HG03457 (cell line): ENCODE results near the gene LRP5.
A peak's percentile ranks its signal among the peaks of the same experiment; 100 is the strongest.

Experiments
- ATAC-seq: cut with Tn5 transposase; IDR thresholded peaks from one replicate; pipeline ENCODE4 v1.9.1; 2021; ENCODE audit warnings: moderate number of reproducible peaks; ENCODE audit not compliant: unreplicated experiment

LRP5 gene

GRCh38 chr11:68367252-68367651 lies 54.9 kb downstream of the LRP5 start:
- ATAC-seq: no peak

- no peak for ATAC-seq
Observed at GRCh38 chr11:68369756-68370155, 57.4 kb downstream of the LRP5 start.

- ATAC-seq: peak; percentile 49
Observed at GRCh38 chr11:68370211-68371111, 58.1 kb downstream of the LRP5 start.

GRCh38 chr11:68371171-68372041 lies 59.0 kb downstream of the LRP5 start:
- ATAC-seq: no peak

GRCh38 chr11:68372114-68372513 lies 59.7 kb downstream of the LRP5 start:
- no peak for ATAC-seq

- ATAC-seq: no peak
Observed at GRCh38 chr11:68372625-68373024, 60.2 kb downstream of the LRP5 start.

GRCh38 chr11:68373189-68373814 lies 60.9 kb downstream of the LRP5 start:
- ATAC-seq: no peak

- no peak for ATAC-seq
Observed at GRCh38 chr11:68373815-68374501, 61.6 kb downstream of the LRP5 start.

GRCh38 chr11:68374531-68374930 lies 62.1 kb downstream of the LRP5 start:
- ATAC-seq: no peak

- no peak for ATAC-seq
Observed at GRCh38 chr11:68375337-68375736, 62.9 kb downstream of the LRP5 start.

- ATAC-seq: no peak
Observed at GRCh38 chr11:68375766-68376165, 63.4 kb downstream of the LRP5 start.

GRCh38 chr11:68377389-68377795 lies 65.0 kb downstream of the LRP5 start:
- ATAC-seq: no peak

GRCh38 chr11:68379206-68379605 lies 66.8 kb downstream of the LRP5 start:
- ATAC-seq: no peak

GRCh38 chr11:68380786-68381622 lies 68.6 kb downstream of the LRP5 start:
- no peak for ATAC-seq

GRCh38 chr11:68381716-68382115 lies 69.3 kb downstream of the LRP5 start:
- no peak for ATAC-seq

- no peak for ATAC-seq
Observed at GRCh38 chr11:68382358-68382998, 70.1 kb downstream of the LRP5 start.

- ATAC-seq: no peak
Observed at GRCh38 chr11:68383976-68384501, 71.6 kb downstream of the LRP5 start.

GRCh38 chr11:68384530-68385081 lies 72.2 kb downstream of the LRP5 start:
- no peak for ATAC-seq

GRCh38 chr11:68385128-68385527 lies 72.7 kb downstream of the LRP5 start:
- ATAC-seq: no peak
